ENCODE data around the gene CD1B. TPM values are rescaled to one million over a fixed set of nuclear protein-coding genes. Genes with fewer than 3 reads are reported as not detected.

The CD1B gene
- total RNA-seq, 6 experiments from 2014 or later: not detected

DNA sequence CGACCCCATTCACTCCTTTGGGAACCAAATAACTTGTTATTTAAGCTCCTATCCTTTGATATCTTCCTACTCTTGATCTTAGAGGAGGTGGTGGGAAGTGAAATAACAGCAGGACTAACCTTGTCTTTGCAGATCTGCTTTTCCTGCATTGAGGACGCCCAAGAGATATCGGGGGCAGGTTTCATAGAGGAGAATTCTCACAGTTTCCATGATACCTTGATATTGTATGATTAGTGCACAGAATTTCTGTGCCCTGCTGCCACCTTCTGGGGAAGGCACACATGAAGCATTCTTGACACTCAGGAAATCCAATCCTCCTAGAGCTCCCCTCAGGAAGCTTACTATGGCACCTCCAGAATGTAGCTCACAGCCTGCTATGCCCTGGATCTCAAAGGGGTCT lies 1.6 kb downstream of the CD1B start:
- no peak for TF ChIP-seq POLR2A (IDR thresholded peaks at IDR 0.05)
- TF ChIP-seq, protein P1, sequence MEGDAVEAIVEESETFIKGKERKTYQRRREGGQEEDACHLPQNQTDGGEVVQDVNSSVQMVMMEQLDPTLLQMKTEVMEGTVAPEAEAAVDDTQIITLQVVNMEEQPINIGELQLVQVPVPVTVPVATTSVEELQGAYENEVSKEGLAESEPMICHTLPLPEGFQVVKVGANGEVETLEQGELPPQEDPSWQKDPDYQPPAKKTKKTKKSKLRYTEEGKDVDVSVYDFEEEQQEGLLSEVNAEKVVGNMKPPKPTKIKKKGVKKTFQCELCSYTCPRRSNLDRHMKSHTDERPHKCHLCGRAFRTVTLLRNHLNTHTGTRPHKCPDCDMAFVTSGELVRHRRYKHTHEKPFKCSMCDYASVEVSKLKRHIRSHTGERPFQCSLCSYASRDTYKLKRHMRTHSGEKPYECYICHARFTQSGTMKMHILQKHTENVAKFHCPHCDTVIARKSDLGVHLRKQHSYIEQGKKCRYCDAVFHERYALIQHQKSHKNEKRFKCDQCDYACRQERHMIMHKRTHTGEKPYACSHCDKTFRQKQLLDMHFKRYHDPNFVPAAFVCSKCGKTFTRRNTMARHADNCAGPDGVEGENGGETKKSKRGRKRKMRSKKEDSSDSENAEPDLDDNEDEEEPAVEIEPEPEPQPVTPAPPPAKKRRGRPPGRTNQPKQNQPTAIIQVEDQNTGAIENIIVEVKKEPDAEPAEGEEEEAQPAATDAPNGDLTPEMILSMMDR (IDR thresholded peaks at IDR 0.05): peak; percentile 4 to 23 (median 16)
- no peaks in the 10 kb centered on the region for H3K4me1 ChIP-seq
- H3K36me3 ChIP-seq: no peaks in the 10 kb centered on the region
- no peak overlapping the region for H3K27ac ChIP-seq
- DNase-seq (no peak), ATAC-seq (no peak)
- no peaks in the 10 kb centered on the region for H3K9me3 ChIP-seq
- 39% methylated on average over 3 of the region's 3 CpGs for WGBS (ENCODE audit: insufficient coverage, low coverage, low lambda C conversion rate, missing lambda C conversion rate)
- intact Hi-C loops (cut with DNase I): no loop called here
- no peaks in the 10 kb centered on the region for H3K27me3 ChIP-seq
- no peak overlapping the region for H3K4me3 ChIP-seq

DNA sequence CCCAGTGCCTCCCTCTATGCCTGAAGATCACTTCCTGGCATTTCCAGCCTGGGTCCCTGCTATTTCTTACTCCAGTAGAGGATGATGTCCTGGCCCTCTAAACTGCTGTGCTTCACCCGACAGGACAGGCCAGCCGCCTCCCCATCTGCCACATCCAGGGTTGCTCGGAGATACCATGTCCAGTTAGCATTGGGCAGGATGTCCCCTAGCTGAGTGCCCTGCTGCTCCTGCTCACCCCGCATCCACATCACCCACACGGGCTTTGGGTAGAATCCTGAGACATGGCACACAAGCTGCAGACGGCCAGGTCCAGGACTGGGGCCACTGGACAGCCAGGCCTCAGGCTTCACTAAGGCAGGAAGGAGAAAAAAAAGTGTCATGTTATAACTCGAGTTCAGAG lies 2.0 kb downstream of the CD1B start:
- ATAC-seq (no peak), DNase-seq (no peak)
- TF ChIP-seq POLR2A (IDR thresholded peaks at IDR 0.05): no peak
- TF ChIP-seq, protein P1 (IDR thresholded peaks at IDR 0.05): no peak
- H3K27me3 ChIP-seq: no peaks in the 10 kb centered on the region
- no peaks in the 10 kb centered on the region for H3K9me3 ChIP-seq
- H3K36me3 ChIP-seq: no peaks in the 10 kb centered on the region
- no peak overlapping the region for H3K27ac ChIP-seq
- no peak overlapping the region for H3K4me3 ChIP-seq
- WGBS (ENCODE audit: insufficient coverage, low coverage, low lambda C conversion rate, missing lambda C conversion rate): 50% methylated on average over 7 of the region's 7 CpGs
- intact Hi-C loops (cut with DNase I): no loop called here
- no peaks in the 10 kb centered on the region for H3K4me1 ChIP-seq

GRCh38 chr1:158328426-158328825 lies 2.9 kb downstream of the CD1B start:
- ATAC-seq (no peak), DNase-seq (no peak)
- no peaks in the 10 kb centered on the region for H3K9me3 ChIP-seq
- no peaks in the 10 kb centered on the region for H3K4me1 ChIP-seq
- no peak overlapping the region for H3K4me3 ChIP-seq
- 61% methylated on average over 3 of the region's 3 CpGs for WGBS (ENCODE audit: insufficient coverage, low coverage, low lambda C conversion rate, missing lambda C conversion rate)
- intact Hi-C loops (cut with DNase I): no loop called here
- no peaks in the 10 kb centered on the region for H3K36me3 ChIP-seq
- no peak for TF ChIP-seq POLR2A (IDR thresholded peaks at IDR 0.05)
- TF ChIP-seq, protein P1 (IDR thresholded peaks at IDR 0.05): no peak
- no peak overlapping the region for H3K27ac ChIP-seq
- H3K27me3 ChIP-seq: no peaks in the 10 kb centered on the region

GRCh38 chr1:158327481-158327880 lies 3.9 kb downstream of the CD1B start:
- intact Hi-C loops (cut with DNase I): no loop called here
- no peaks in the 10 kb centered on the region for H3K36me3 ChIP-seq
- no peak overlapping the region for H3K27ac ChIP-seq
- no peaks in the 10 kb centered on the region for H3K27me3 ChIP-seq
- H3K4me3 ChIP-seq: no peak overlapping the region
- no peaks in the 10 kb centered on the region for H3K9me3 ChIP-seq
- TF ChIP-seq, protein P1 (IDR thresholded peaks at IDR 0.05): no peak
- no peak for TF ChIP-seq POLR2A (IDR thresholded peaks at IDR 0.05)
- no peaks in the 10 kb centered on the region for H3K4me1 ChIP-seq
- ATAC-seq (no peak), DNase-seq (no peak)

GRCh38 chr1:158324395-158324794 lies 6.9 kb downstream of the CD1B start:
- no peak overlapping the region for H3K27ac ChIP-seq
- DNase-seq (no peak), ATAC-seq (no peak)
- no peaks in the 10 kb centered on the region for H3K27me3 ChIP-seq
- no peaks in the 10 kb centered on the region for H3K9me3 ChIP-seq
- intact Hi-C loops (cut with DNase I): no loop called here
- no peak overlapping the region for H3K4me3 ChIP-seq
- no peaks in the 10 kb centered on the region for H3K36me3 ChIP-seq
- 37% methylated on average over 4 of the region's 4 CpGs for WGBS (ENCODE audit: insufficient coverage, low coverage, low lambda C conversion rate, missing lambda C conversion rate)
- H3K4me1 ChIP-seq: no peaks in the 10 kb centered on the region
- TF ChIP-seq, protein P1 (IDR thresholded peaks at IDR 0.05): no peak
- no peak for TF ChIP-seq POLR2A (IDR thresholded peaks at IDR 0.05)
